ENCODE results near the gene KIFC3. TPM values are rescaled to one million over a fixed set of nuclear protein-coding genes. Genes with fewer than 3 reads are reported as not detected.

Gene KIFC3
- polyA plus RNA-seq, 3 donors: 41.7 to 49.0 (median 42.4) TPM

Other genes with a start within 250 kb of the KIFC3 start
- gene ADGRG1, start 173.9 kb downstream of the KIFC3 start, polyA plus RNA-seq (ENCODE audit: insufficient read length in 3 of 3): 10 to 100 TPM; 68.7 to 76.1 (median 75.6) TPM
- under 1 TPM in 2 of 3 donors, not detected in 1; 0.08 to 0.16 TPM for gene ADGRG3, start 134.2 kb downstream of the KIFC3 start, polyA plus RNA-seq (ENCODE audit: insufficient read length in 3 of 3)
- 1 to 10 TPM; 2.3 to 3.9 (median 2.8) TPM for gene DRC7, start 107.7 kb downstream of the KIFC3 start, polyA plus RNA-seq (ENCODE audit: insufficient read length in 3 of 3)
- gene KATNB1, start 66.7 kb downstream of the KIFC3 start, polyA plus RNA-seq (ENCODE audit: insufficient read length in 3 of 3): 10 to 100 TPM; 19.9 to 20.1 (median 20.1) TPM
- under 1 TPM in 2 of 3 donors, not detected in 1; 0.03 to 0.07 TPM for gene CNGB1, start 168.6 kb upstream of the KIFC3 start, polyA plus RNA-seq (ENCODE audit: insufficient read length in 3 of 3)
- gene ZNF319, start 198.2 kb upstream of the KIFC3 start, polyA plus RNA-seq (ENCODE audit: insufficient read length in 3 of 3): 10 to 100 TPM in 2 of 3 donors, 1 to 10 TPM in 1; 8.4 to 10.3 (median 10.1) TPM
- gene USB1, start 198.9 kb upstream of the KIFC3 start, polyA plus RNA-seq (ENCODE audit: insufficient read length in 3 of 3): 10 to 100 TPM; 20.9 to 22.3 (median 21.0) TPM
- 10 to 100 TPM; 12.1 to 14.3 (median 12.7) TPM for gene MMP15, start 223.3 kb upstream of the KIFC3 start, polyA plus RNA-seq (ENCODE audit: insufficient read length in 3 of 3)